ENCODE data around the gene SLC22A5.

GRCh38 chr5:132417010-132417439 lies 47.5 kb downstream of the SLC22A5 start:
- no peak for TF ChIP-seq POLR2AphosphoS5 (IDR thresholded peaks at IDR 0.05; ENCODE audit: borderline replicate concordance, low read depth, low read length)
- no peak for TF ChIP-seq FOXP2 (optimal IDR thresholded peaks at IDR 0.05; ENCODE audit: control extremely low read depth, extremely low read length, insufficient read depth)
- no peak for TF ChIP-seq EZH2 (IDR thresholded peaks at IDR 0.05)

All from SK-N-MC (cell line).